Spleen (tissue), 11 donors: Measurements from ENCODE around the gene IL23A. TPM values are rescaled to one million over a fixed set of nuclear protein-coding genes. Genes with fewer than 3 reads are reported as not detected.
"Not testable (repeated sequence)": the region's sequence is repeated elsewhere in the genome, so short reads cannot be mapped to it uniquely, and the experiment has no call there.

Experiments used
- DNase-seq: peaks from one replicate; pipeline ENCODE4 v3.0.0-alpha.2; 2020
- H3K27ac ChIP-seq, 8 donors: fragments of 200-600 bp; sonication (generic) in 7 of 8; 1 replicate in 4 of 8; 2 replicates in 4 of 8; pipeline versions ENCODE4 v1.5.0 to v1.8.0; 2016 to 2021; ENCODE audit warnings: inconsistent platforms in 4 of 8, mild to moderate bottlenecking in 4 of 8, moderate library complexity in 1 of 8
- H3K27me3 ChIP-seq, 7 donors: fragments of 200-600 bp; sonication (generic) in 6 of 7; replicated peaks in 1 of 7; 1 replicate in 4 of 7; 2 replicates in 3 of 7; pipeline versions ENCODE4 v1.5.0 to v1.8.0; 2016 to 2021; ENCODE audit warnings: inconsistent platforms in 3 of 7, mild to moderate bottlenecking in 1 of 7
- H3K36me3 ChIP-seq, 6 donors: fragments of 200-600 bp; sonication (generic) in 5 of 6; 1 replicate in 4 of 6; 2 replicates in 2 of 6; pipeline versions ENCODE4 v1.5.0 to v1.8.0; 2016 to 2021; ENCODE audit warnings: inconsistent platforms in 2 of 6
- H3K4me1 ChIP-seq, 6 donors: fragments of 200-600 bp; sonication (generic) in 5 of 6; 1 replicate in 3 of 6; 2 replicates in 3 of 6; pipeline versions ENCODE4 v1.5.0 to v1.8.0; 2016 to 2021; ENCODE audit warnings: inconsistent platforms in 3 of 6
- H3K4me3 ChIP-seq, 8 donors: fragments of 200-600 bp; sonication (generic) in 7 of 8; 1 replicate in 4 of 8; 2 replicates in 4 of 8; pipeline versions ENCODE4 v1.5.0 to v1.8.0; 2016 to 2021; ENCODE audit warnings: inconsistent platforms in 4 of 8, mild to moderate bottlenecking in 4 of 8, moderate library complexity in 2 of 8
- H3K9me3 ChIP-seq, 8 donors: fragments of 200-600 bp; sonication (generic) in 7 of 8; 1 replicate in 4 of 8; 2 replicates in 4 of 8; pipeline versions ENCODE4 v1.5.0 to v1.8.0; 2016 to 2021; ENCODE audit warnings: inconsistent platforms in 4 of 8
- CTCF ChIP-seq, 11 experiments: fragments of 200-600 bp in 7 of 11; fragments of 450-650 bp in 4 of 11; sonication (generic) in 4 of 11; IDR thresholded peaks in 8 of 11; conservative IDR thresholded peaks in 3 of 11; 1 replicate in 7 of 11; 2 replicates in 4 of 11; pipeline versions ENCODE4 v1.4.0 to v1.8.0; 2016 to 2021; ENCODE audit warnings: antibody characterized with exemption in 11 of 11, inconsistent platforms in 4 of 11, mild to moderate bottlenecking in 1 of 11
- POLR2A ChIP-seq, 3 donors: fragments of 450-650 bp; IDR thresholded peaks; one replicate each; pipeline ENCODE4 v1.5.1; 2017; ENCODE audit warnings: antibody characterized with exemption in 3 of 3, mild to moderate bottlenecking in 1 of 3
- POLR2AphosphoS5 ChIP-seq, 3 donors: sonication (generic); formaldehyde crosslinking; IDR thresholded peaks; one replicate each; pipeline ENCODE4 v1.5.1; 2017; ENCODE audit warnings: antibody characterized with exemption in 3 of 3
- WGBS, 5 donors: extraction: QIAGEN DNeasy Blood & Tissue Kit in 3 of 5; methylation state at CpG; one replicate each; pipeline versions ENCODE4 v1.1.5 to v1.1.7; 2013 to 2018; 5-methylcytosine and 5-hydroxymethylcytosine counted together
- intact Hi-C: fragments of 100-400 bp; cut with DNase I; formaldehyde crosslinking; loops from one replicate; pipeline ENCODE4 v1.15.0; 2023; ENCODE audit warnings: low total_unique reads
- polyA plus RNA-seq, 3 donors: library from polyadenylated mRNA; stranded (reverse); fragments of 200-250 nt; gene quantifications; one replicate each; pipeline ENCODE4 v1.2.1, GENCODE V29; 2013
- total RNA-seq, 7 donors: library from RNA; depleted of rRNA in 3 of 7; stranded (reverse); fragments of >200 nt in 3 of 7; fragmentation: NEBNext Ultra II Directional in 4 of 7; extraction: Animal tissue kit (Norgen Biotek cat#: 25700) in 4 of 7; gene quantifications; one replicate each; pipeline versions ENCODE4 v1.1.0 to v1.2.1, GENCODE V29; 2016 to 2021
- donor health status: healthy with polysubstance abuse.
- donor health status: DM: no; HTN: no; CAD: no; lungs with moderate emphysema.
- donor health status: DM: no; HTN: no; CAD: no.
- donor health status: Bipolar disorder and iron deficiency.
- donor health status: healthy.
- donor health status: DM: no; HTN: no; CAD: no.
- donor health status: DM: yes; HTN: yes; CAD: no.

The IL23A gene
- total and polyA plus RNA-seq, 10 donors, result 1.1 to 4.5 (median 2.2) TPM

GRCh38 chr12:56333679-56334489, 4.8 kb upstream of the IL23A start, which contains the start of gene PAN2:
Gene PAN2, minus strand, starts transcription at chr12:56334000. Its CDS starts 906 bp downstream, at chr12:56333094.
- H3K4me3 ChIP-seq, result peak within 1 kb of the TSS; percentile 49 to 75 (median 59)
- DNase-seq, result peak; percentile 95
- H3K27me3 ChIP-seq, result no peaks in the 10 kb centered on the region
- 0 to 1% (median 0%) methylated on average over 30 to 45 of the region's 45 CpGs for WGBS, 5 donors
- H3K4me1 ChIP-seq, result peaks cover 10 to 45% (median 32%) of the 10 kb centered on the region in 6 donors
- peak within 1 kb of the TSS; percentile 90 to 98 (median 96) for H3K27ac ChIP-seq
- intact Hi-C loops, result loop anchor here (10.0 kb wide), 1 partner anchor 131 kb away; the partner anchor contains the start of gene SPRYD4
- no peaks in the 10 kb centered on the region for H3K9me3 ChIP-seq
- TF ChIP-seq CTCF (IDR thresholded peaks at IDR 0.05 in 8 of 11, conservative IDR thresholded peaks at IDR 0.05 in 3 of 11) (peak in 10 of 11 experiments; percentile 29 to 67 (median 54)), POLR2A (IDR thresholded peaks at IDR 0.05) (peak; percentile 18 to 33 (median 33)), POLR2AphosphoS5 (IDR thresholded peaks at IDR 0.05) (peak; percentile 89 to 95 (median 95))
- peaks cover 0 to under 1% (median 0%) of the 10 kb centered on the region in 6 donors for H3K36me3 ChIP-seq

GRCh38 chr12:56334490-56334793, 4.2 kb upstream of the IL23A start:
- H3K36me3 ChIP-seq, result no peaks in the 10 kb centered on the region
- no peak for TF ChIP-seq CTCF (IDR thresholded peaks at IDR 0.05 in 8 of 11, conservative IDR thresholded peaks at IDR 0.05 in 3 of 11)
- TF ChIP-seq POLR2AphosphoS5 (IDR thresholded peaks at IDR 0.05), result no peak
- no peak for TF ChIP-seq POLR2A (IDR thresholded peaks at IDR 0.05)
- H3K4me1 ChIP-seq, result peaks cover 10 to 51% (median 38%) of the 10 kb centered on the region in 6 donors
- 6 to 14% (median 8%) methylated on average over 6 of the region's 6 CpGs for WGBS, 5 donors
- no peaks in the 10 kb centered on the region for H3K27me3 ChIP-seq
- H3K4me3 ChIP-seq, result peak overlapping the region; percentile 49 to 75 (median 59)
- no peaks in the 10 kb centered on the region for H3K9me3 ChIP-seq
- intact Hi-C loops, result loop anchor here (10.0 kb wide), 1 partner anchor 130 kb away; the partner anchor contains the start of gene SPRYD4
- DNase-seq, result no peak
- H3K27ac ChIP-seq, result peak overlapping the region; percentile 90 to 98 (median 96)

- intact Hi-C loops, result loop anchor here (10.0 kb wide), 1 partner anchor 129 kb away; the partner anchor contains the start of gene SPRYD4
Observed at GRCh38 chr12:56335527-56335926, 3.2 kb upstream of the IL23A start.

GRCh38 chr12:56336361-56337167, 2.1 kb upstream of the IL23A start:
- H3K9me3 ChIP-seq, result no peaks in the 10 kb centered on the region
- peaks cover 10 to 57% (median 43%) of the 10 kb centered on the region in 6 donors for H3K4me1 ChIP-seq
- no peak for TF ChIP-seq CTCF (IDR thresholded peaks at IDR 0.05 in 8 of 11, conservative IDR thresholded peaks at IDR 0.05 in 3 of 11)
- TF ChIP-seq POLR2AphosphoS5 (IDR thresholded peaks at IDR 0.05), result no peak
- TF ChIP-seq POLR2A (IDR thresholded peaks at IDR 0.05), result no peak
- DNase-seq, result peak; percentile 30
- H3K27ac ChIP-seq, result peak overlapping the region in 3 of 8 donors; percentile 78 to 91 (median 81)
- H3K4me3 ChIP-seq, result no peak overlapping the region
- no peaks in the 10 kb centered on the region for H3K27me3 ChIP-seq
- peaks cover 0 to 8% (median 0%) of the 10 kb centered on the region in 6 donors for H3K36me3 ChIP-seq
- intact Hi-C loops, result loop anchor here (10.0 kb wide), 1 partner anchor 128 kb away; the partner anchor contains the start of gene SPRYD4
- WGBS, 5 donors, result 75 to 84% (median 80%) methylated on average over 9 of the region's 9 CpGs

More at GRCh38 chr12:56335527-56335926, 3.2 kb upstream of the IL23A start:
- H3K27me3 ChIP-seq, H3K36me3 ChIP-seq, H3K4me3 ChIP-seq, DNase-seq, H3K9me3 ChIP-seq: not testable (repeated sequence)
- 96 to 99% (median 98%) methylated on average over 8 of the region's 8 CpGs for WGBS, 5 donors
- Histone ChIP-seq H3K4me1 (peaks cover 10 to 57% (median 43%) of the 10 kb centered on the region in 6 donors), H3K27ac (peak overlapping the region in 1 of 8 donors; percentile 8)
